GM19099 (cell line): ENCODE measurements around the gene NTMT1.

Source experiments
- POLR2A ChIP-seq: IDR thresholded peaks from 3 replicates; pipeline ENCODE4 v1.6.1; 2011; ENCODE audit warnings: low read depth; ENCODE audit not compliant: insufficient read length; ENCODE audit errors: extremely low read depth

Gene NTMT1

GRCh38 chr9:129591916-129592315 lies 34.0 kb upstream of the NTMT1 start:
- no peak for TF ChIP-seq POLR2A

GRCh38 chr9:129594632-129595031 lies 31.3 kb upstream of the NTMT1 start:
- no peak for TF ChIP-seq POLR2A

- TF ChIP-seq POLR2A: no peak
Observed at GRCh38 chr9:129595311-129595741, 30.6 kb upstream of the NTMT1 start.

- TF ChIP-seq POLR2A: no peak
Observed at GRCh38 chr9:129595903-129596540, 29.9 kb upstream of the NTMT1 start.

GRCh38 chr9:129596541-129597331 lies 29.2 kb upstream of the NTMT1 start:
- no peak for TF ChIP-seq POLR2A

GRCh38 chr9:129597355-129598088 lies 28.4 kb upstream of the NTMT1 start:
- TF ChIP-seq POLR2A: no peak

GRCh38 chr9:129598089-129598596 lies 27.8 kb upstream of the NTMT1 start:
- no peak for TF ChIP-seq POLR2A

GRCh38 chr9:129601082-129601674 lies 24.8 kb upstream of the NTMT1 start:
- TF ChIP-seq POLR2A: no peak

GRCh38 chr9:129602598-129603415 lies 23.2 kb upstream of the NTMT1 start:
- no peak for TF ChIP-seq POLR2A

- TF ChIP-seq POLR2A: no peak
Observed at GRCh38 chr9:129604056-129604765, 21.8 kb upstream of the NTMT1 start.

- no peak for TF ChIP-seq POLR2A
Observed at GRCh38 chr9:129604766-129605163, 21.2 kb upstream of the NTMT1 start.

GRCh38 chr9:129606161-129607026 lies 19.6 kb upstream of the NTMT1 start:
- TF ChIP-seq POLR2A: no peak

GRCh38 chr9:129607027-129607387 lies 19.0 kb upstream of the NTMT1 start:
- no peak for TF ChIP-seq POLR2A
